ENCODE data around the gene USP31. TPM values are rescaled to one million over a fixed set of nuclear protein-coding genes. Genes with fewer than 3 reads are reported as not detected.
A peak's percentile ranks its signal among the peaks of the same experiment; 100 is the strongest.

USP31 gene
- total and polyA plus RNA-seq, 2 of the 13 experiments (the other 11 are each of a cell fraction or from before 2014, with no cell fraction given): 22.5 to 23.3 TPM

DNA sequence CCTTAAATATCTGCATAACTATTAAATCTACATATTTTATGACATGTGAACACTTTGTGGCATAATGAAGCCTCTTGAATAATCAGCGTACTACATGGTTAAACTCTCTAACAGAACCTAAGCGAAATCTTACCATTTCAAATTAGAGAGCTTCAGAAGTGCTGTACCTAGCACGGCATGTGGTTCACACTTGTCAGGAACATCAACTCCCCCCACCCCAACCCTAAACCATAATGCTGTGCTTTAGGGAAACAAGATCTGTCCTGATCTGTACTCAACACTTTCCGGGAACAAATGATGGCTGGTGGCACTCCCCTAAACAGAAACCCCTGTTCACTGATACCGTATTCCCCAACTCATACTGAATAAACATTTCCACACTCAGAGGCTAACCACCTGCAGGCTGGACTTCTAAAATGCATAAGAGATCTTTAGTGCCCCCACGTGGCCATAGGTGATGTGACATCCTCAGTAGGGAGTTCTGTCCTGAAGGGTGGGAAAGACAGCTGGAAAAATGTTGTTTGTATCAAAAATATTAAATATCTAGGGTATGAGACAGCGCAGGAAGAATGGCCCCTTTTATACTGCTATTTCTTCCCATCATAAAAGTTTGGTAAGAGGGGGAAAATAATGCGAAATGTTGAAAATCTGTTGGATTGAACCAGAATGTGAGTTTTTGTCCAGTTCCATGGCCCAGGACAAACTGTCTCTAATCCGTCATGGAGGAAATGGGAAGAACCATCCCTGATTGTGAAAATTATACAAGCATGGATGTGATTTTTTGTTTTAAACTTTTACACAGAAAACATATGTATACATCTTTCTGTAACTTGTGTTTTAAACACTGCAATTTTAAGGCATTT lies 88.6 kb downstream of the USP31 start (continued):
- TF ChIP-seq HNF4G (IDR thresholded peaks at IDR 0.05; ENCODE audit: borderline replicate concordance, low read depth, low read length): 0 out of 2 replicates have a peak, but pooled peaks have one; percentile 6
- TF ChIP-seq HNF4G (CRISPR knock-in tag; IDR thresholded peaks at IDR 0.05; ENCODE audit: borderline replicate concordance, low read depth): no peak
- 0 out of 2 replicates have a peak, but pooled peaks have one; percentile 15 for TF ChIP-seq ELF1 (CRISPR knock-in tag; IDR thresholded peaks at IDR 0.05)
- 0 out of 2 replicates have a peak, but pooled peaks have one; percentile 45 for TF ChIP-seq ZFP36L1 (CRISPR knock-in tag; IDR thresholded peaks at IDR 0.05)
- 0 out of 2 replicates have a peak, but pooled peaks have one; percentile 38 for TF ChIP-seq JUND (CRISPR knock-in tag; IDR thresholded peaks at IDR 0.05)
- no peak for TF ChIP-seq TOPORS (CRISPR knock-in tag; IDR thresholded peaks at IDR 0.05)
- TF ChIP-seq, protein P1, sequence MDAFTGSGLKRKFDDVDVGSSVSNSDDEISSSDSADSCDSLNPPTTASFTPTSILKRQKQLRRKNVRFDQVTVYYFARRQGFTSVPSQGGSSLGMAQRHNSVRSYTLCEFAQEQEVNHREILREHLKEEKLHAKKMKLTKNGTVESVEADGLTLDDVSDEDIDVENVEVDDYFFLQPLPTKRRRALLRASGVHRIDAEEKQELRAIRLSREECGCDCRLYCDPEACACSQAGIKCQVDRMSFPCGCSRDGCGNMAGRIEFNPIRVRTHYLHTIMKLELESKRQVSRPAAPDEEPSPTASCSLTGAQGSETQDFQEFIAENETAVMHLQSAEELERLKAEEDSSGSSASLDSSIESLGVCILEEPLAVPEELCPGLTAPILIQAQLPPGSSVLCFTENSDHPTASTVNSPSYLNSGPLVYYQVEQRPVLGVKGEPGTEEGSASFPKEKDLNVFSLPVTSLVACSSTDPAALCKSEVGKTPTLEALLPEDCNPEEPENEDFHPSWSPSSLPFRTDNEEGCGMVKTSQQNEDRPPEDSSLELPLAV (CRISPR knock-in tag; conservative IDR thresholded peaks at IDR 0.05; ENCODE audit: low read depth): no peak
- no peak for TF ChIP-seq ZBTB8A (CRISPR knock-in tag; IDR thresholded peaks at IDR 0.05; ENCODE audit: borderline replicate concordance, low read depth)
- TF ChIP-seq ZNF781 (CRISPR knock-in tag; IDR thresholded peaks at IDR 0.05; ENCODE audit: borderline replicate concordance, not compliant biosample characterization): peak; percentile 47
- TF ChIP-seq SMC3 (IDR thresholded peaks at IDR 0.05; ENCODE audit: low read length): peak; percentile 90
- TF ChIP-seq FOSL1 (CRISPR knock-in tag; IDR thresholded peaks at IDR 0.05; ENCODE audit: borderline replicate concordance): no peak
- TF ChIP-seq, protein P2, sequence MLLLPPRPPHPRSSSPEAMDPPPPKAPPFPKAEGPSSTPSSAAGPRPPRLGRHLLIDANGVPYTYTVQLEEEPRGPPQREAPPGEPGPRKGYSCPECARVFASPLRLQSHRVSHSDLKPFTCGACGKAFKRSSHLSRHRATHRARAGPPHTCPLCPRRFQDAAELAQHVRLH (CRISPR knock-in tag; IDR thresholded peaks at IDR 0.05; ENCODE audit: borderline replicate concordance, low read depth): 0 out of 2 replicates have a peak, but pooled peaks have one; percentile 43
- 0 out of 2 replicates have a peak, but pooled peaks have one; percentile 21 for TF ChIP-seq SAP130 (CRISPR knock-in tag; IDR thresholded peaks at IDR 0.05; ENCODE audit: low read depth)
- no peak for TF ChIP-seq IKZF1 (IDR thresholded peaks at IDR 0.05)
- 0 out of 2 replicates have a peak, but pooled peaks have one; percentile 36 for TF ChIP-seq CC2D1A (CRISPR knock-in tag; IDR thresholded peaks at IDR 0.05)
- TF ChIP-seq XRCC5 (optimal IDR thresholded peaks at IDR 0.05; ENCODE audit: low read length): peak; percentile 86
- TF ChIP-seq, protein P3, sequence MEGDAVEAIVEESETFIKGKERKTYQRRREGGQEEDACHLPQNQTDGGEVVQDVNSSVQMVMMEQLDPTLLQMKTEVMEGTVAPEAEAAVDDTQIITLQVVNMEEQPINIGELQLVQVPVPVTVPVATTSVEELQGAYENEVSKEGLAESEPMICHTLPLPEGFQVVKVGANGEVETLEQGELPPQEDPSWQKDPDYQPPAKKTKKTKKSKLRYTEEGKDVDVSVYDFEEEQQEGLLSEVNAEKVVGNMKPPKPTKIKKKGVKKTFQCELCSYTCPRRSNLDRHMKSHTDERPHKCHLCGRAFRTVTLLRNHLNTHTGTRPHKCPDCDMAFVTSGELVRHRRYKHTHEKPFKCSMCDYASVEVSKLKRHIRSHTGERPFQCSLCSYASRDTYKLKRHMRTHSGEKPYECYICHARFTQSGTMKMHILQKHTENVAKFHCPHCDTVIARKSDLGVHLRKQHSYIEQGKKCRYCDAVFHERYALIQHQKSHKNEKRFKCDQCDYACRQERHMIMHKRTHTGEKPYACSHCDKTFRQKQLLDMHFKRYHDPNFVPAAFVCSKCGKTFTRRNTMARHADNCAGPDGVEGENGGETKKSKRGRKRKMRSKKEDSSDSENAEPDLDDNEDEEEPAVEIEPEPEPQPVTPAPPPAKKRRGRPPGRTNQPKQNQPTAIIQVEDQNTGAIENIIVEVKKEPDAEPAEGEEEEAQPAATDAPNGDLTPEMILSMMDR (CRISPR knock-in tag; IDR thresholded peaks at IDR 0.05): peak; percentile 94
- 0 out of 2 replicates have a peak, but pooled peaks have one; percentile 58 for TF ChIP-seq ZSCAN29 (CRISPR knock-in tag; conservative IDR thresholded peaks at IDR 0.05)
- no peak for TF ChIP-seq SRSF1 (optimal IDR thresholded peaks at IDR 0.05; ENCODE audit: low read depth, low read length)
- peak; percentile 84 for TF ChIP-seq ZC3H13 (CRISPR knock-in tag; IDR thresholded peaks at IDR 0.05)
- TF ChIP-seq, protein P4, sequence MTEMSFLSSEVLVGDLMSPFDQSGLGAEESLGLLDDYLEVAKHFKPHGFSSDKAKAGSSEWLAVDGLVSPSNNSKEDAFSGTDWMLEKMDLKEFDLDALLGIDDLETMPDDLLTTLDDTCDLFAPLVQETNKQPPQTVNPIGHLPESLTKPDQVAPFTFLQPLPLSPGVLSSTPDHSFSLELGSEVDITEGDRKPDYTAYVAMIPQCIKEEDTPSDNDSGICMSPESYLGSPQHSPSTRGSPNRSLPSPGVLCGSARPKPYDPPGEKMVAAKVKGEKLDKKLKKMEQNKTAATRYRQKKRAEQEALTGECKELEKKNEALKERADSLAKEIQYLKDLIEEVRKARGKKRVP (CRISPR knock-in tag; IDR thresholded peaks at IDR 0.05): peak in 1 of 2 experiments; percentile 25; a peak in 1 of 4 replicates
- TF ChIP-seq POLR2G (IDR thresholded peaks at IDR 0.05; ENCODE audit: low read depth, low read length): peak; percentile 55; the same call in 1 of the 2 replicates
- 0 out of 2 replicates have a peak, but pooled peaks have one; percentile 65 for TF ChIP-seq SSRP1 (CRISPR knock-in tag; IDR thresholded peaks at IDR 0.05)
- TF ChIP-seq THAP11 (CRISPR knock-in tag; IDR thresholded peaks at IDR 0.05): 0 out of 2 replicates have a peak, but pooled peaks have one; percentile 10

All from HepG2 (cell line).